Duodenal mucosa (tissue), 2 donors: Measurements from ENCODE around the gene LTB4R.

Experiments
- H3K27ac ChIP-seq: one replicate; pipeline ENCODE4 v1.7.0; 2013; ENCODE audit warnings: low read depth, low read length
- H3K27me3 ChIP-seq, 2 donors: one replicate each; pipeline ENCODE4 v1.7.0; 2013; ENCODE audit warnings: low read length in 2 of 2, control low read depth in 1 of 2; ENCODE audit not compliant: insufficient read depth in 2 of 2, control insufficient read depth in 1 of 2
- H3K36me3 ChIP-seq, 2 donors: one replicate each; pipeline ENCODE4 v1.7.0; 2013; ENCODE audit warnings: low read length in 2 of 2, control low read depth in 1 of 2; ENCODE audit not compliant: insufficient read depth in 2 of 2, control insufficient read depth in 1 of 2
- H3K4me1 ChIP-seq, 2 donors: one replicate each; pipeline ENCODE4 v1.7.0; 2013; ENCODE audit warnings: low read length in 2 of 2, control low read depth in 1 of 2; ENCODE audit not compliant: insufficient read depth in 2 of 2, control insufficient read depth in 1 of 2
- H3K4me3 ChIP-seq, 2 donors: one replicate each; pipeline ENCODE4 v1.7.0; 2013; ENCODE audit warnings: low read length in 2 of 2, low read depth in 1 of 2
- H3K9ac ChIP-seq, 2 donors: one replicate each; pipeline ENCODE4 v1.7.0; 2013; ENCODE audit warnings: low read length in 2 of 2, low read depth in 1 of 2
- H3K9me3 ChIP-seq, 2 donors: one replicate each; pipeline ENCODE4 v1.7.0; 2013; ENCODE audit warnings: low read length in 2 of 2, control low read depth in 1 of 2; ENCODE audit not compliant: control insufficient read depth in 1 of 2

LTB4R gene

GRCh38 chr14:24311837-24312615 is 724 bp downstream of the LTB4R start:
- Histone ChIP-seq H3K27ac (peak overlapping the region; percentile 71), H3K4me1 (peaks cover 63 to 83% of the 10 kb centered on the region in 2 donors), H3K9me3 (no peaks in the 10 kb centered on the region), H3K4me3 (peak overlapping the region; percentile 59 to 69), H3K36me3 (no peaks in the 10 kb centered on the region), H3K27me3 (peaks cover 0 to 5% of the 10 kb centered on the region in 2 donors), H3K9ac (peak overlapping the region; percentile 55 to 61)

GRCh38 chr14:24312736-24313507 is 1.6 kb downstream of the LTB4R start:
- H3K9ac ChIP-seq = no peak overlapping the region
- no peaks in the 10 kb centered on the region for H3K36me3 ChIP-seq
- H3K27ac ChIP-seq = peak overlapping the region; percentile 2
- H3K27me3 ChIP-seq = peaks cover 0 to 8% of the 10 kb centered on the region in 2 donors
- H3K4me1 ChIP-seq = peaks cover 58 to 79% of the 10 kb centered on the region in 2 donors
- no peaks in the 10 kb centered on the region for H3K9me3 ChIP-seq
- peak overlapping the region in 1 of 2 donors; percentile 11 for H3K4me3 ChIP-seq

DNA sequence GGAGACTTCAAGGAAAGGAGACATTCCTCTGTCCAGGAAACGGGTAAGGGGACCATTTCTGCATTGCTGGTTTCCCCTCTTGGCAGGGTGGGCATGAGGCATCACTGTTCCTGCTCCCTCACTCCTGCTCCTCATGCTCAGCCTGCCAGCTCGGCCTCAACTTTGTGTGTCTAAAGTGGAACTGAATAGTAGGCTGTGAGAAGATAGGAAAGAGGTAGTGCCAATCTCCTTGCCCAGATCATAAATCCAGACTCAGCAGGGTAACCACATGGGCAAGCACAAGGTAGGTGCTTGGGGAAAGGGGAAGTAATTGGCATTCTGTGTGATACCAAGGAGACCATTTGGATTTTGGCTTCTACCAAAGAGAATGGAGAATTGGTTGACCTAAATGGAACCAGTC is 2.6 kb downstream of the LTB4R start:
- H3K4me3 ChIP-seq = peak overlapping the region in 1 of 2 donors; percentile 4
- no peaks in the 10 kb centered on the region for H3K9me3 ChIP-seq
- H3K27ac ChIP-seq = no peak overlapping the region
- H3K36me3 ChIP-seq = no peaks in the 10 kb centered on the region
- peaks cover 6 to 11% of the 10 kb centered on the region in 2 donors for H3K27me3 ChIP-seq
- H3K9ac ChIP-seq = no peak overlapping the region
- H3K4me1 ChIP-seq = peaks cover 48 to 69% of the 10 kb centered on the region in 2 donors

DNA sequence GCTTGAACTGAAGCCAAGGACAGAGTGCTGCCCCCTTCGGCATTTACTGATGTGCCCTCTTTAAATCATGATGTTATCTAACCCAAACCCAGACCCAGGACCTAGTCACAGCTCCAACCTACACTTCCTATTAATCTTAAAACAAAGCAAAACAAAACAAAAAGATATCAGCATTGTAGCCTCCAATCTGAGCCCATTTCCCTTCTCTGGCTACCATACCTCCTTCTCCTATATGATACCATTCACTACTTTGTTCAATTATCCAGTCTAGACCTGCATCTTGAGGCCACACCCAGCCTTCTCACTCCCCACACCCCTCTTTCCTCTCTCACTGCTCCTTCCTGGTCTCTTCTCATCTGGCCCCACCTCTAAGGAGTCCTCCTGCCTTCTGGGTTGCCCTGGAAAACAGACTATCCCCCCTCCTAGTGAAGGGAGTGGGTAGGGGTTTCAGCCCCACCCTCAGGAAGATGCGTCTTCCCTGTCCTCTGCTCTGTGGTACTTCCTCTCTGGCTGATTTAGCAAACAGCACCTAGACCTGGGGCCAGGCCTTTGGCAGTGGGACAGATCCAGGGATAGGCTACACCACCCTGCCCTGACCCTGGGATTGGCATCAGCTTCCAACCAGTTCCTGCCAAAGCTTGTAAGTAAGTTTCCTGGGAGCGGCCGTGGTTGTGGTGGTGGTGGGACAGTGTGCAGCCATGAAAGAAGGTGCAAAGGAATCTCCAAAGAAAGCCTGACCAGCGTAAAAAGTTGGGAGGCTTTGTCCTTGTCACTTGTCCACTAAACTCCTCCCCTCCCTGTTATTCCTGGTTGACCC is 3.3 kb downstream of the LTB4R start:
- H3K36me3 ChIP-seq = no peaks in the 10 kb centered on the region
- peaks cover 41 to 62% of the 10 kb centered on the region in 2 donors for H3K4me1 ChIP-seq
- peaks cover 9 to 17% of the 10 kb centered on the region in 2 donors for H3K27me3 ChIP-seq
- no peak overlapping the region for H3K27ac ChIP-seq
- H3K9ac ChIP-seq = peak overlapping the region in 1 of 2 donors; percentile 40
- no peaks in the 10 kb centered on the region for H3K9me3 ChIP-seq
- peak overlapping the region in 1 of 2 donors; percentile 4 for H3K4me3 ChIP-seq

DNA sequence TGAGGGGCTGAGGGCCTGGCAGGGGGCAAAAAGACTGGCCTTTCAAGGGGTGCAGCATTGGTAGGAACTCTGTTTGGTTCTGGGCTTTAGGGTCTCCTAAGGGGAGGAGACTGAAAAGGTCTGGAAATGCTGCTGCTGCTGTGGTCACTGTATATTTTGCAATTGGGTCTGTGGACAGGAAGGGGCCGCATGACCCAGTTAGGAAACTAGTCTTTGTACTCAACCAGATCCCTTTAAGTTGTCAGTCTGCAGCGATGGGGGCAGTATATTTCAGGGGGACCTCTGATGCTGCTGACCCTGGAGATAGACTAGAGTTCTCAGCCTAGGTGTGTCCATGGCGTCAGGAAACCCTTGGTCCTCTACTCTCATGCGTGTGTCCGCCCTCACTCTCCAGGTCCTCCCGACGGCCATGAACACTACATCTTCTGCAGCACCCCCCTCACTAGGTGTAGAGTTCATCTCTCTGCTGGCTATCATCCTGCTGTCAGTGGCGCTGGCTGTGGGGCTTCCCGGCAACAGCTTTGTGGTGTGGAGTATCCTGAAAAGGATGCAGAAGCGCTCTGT is 4.0 kb downstream of the LTB4R start:
- Histone ChIP-seq H3K27ac (peak overlapping the region; percentile 64), H3K4me3 (peak overlapping the region in 1 of 2 donors; percentile 43), H3K9ac (peak overlapping the region; percentile 33 to 40), H3K27me3 (peaks cover 15 to 22% of the 10 kb centered on the region in 2 donors), H3K4me1 (peaks cover 34 to 54% of the 10 kb centered on the region in 2 donors), H3K9me3 (no peaks in the 10 kb centered on the region), H3K36me3 (no peaks in the 10 kb centered on the region)

DNA sequence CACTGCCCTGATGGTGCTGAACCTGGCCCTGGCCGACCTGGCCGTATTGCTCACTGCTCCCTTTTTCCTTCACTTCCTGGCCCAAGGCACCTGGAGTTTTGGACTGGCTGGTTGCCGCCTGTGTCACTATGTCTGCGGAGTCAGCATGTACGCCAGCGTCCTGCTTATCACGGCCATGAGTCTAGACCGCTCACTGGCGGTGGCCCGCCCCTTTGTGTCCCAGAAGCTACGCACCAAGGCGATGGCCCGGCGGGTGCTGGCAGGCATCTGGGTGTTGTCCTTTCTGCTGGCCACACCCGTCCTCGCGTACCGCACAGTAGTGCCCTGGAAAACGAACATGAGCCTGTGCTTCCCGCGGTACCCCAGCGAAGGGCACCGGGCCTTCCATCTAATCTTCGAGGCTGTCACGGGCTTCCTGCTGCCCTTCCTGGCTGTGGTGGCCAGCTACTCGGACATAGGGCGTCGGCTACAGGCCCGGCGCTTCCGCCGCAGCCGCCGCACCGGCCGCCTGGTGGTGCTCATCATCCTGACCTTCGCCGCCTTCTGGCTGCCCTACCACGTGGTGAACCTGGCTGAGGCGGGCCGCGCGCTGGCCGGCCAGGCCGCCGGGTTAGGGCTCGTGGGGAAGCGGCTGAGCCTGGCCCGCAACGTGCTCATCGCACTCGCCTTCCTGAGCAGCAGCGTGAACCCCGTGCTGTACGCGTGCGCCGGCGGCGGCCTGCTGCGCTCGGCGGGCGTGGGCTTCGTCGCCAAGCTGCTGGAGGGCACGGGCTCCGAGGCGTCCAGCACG is 4.7 kb downstream of the LTB4R start:
- Histone ChIP-seq H3K4me3 (peak overlapping the region in 1 of 2 donors; percentile 43), H3K27ac (peak overlapping the region; percentile 64), H3K4me1 (peaks cover 30 to 50% of the 10 kb centered on the region in 2 donors)

DNA sequence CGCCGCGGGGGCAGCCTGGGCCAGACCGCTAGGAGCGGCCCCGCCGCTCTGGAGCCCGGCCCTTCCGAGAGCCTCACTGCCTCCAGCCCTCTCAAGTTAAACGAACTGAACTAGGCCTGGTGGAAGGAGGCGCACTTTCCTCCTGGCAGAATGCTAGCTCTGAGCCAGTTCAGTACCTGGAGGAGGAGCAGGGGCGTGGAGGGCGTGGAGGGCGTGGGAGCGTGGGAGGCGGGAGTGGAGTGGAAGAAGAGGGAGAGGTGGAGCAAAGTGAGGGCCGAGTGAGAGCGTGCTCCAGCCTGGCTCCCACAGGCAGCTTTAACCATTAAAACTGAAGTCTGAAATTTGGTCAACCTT is 5.3 kb downstream of the LTB4R start:
- Histone ChIP-seq H3K9me3 (no peaks in the 10 kb centered on the region), H3K4me1 (peaks cover 28 to 45% of the 10 kb centered on the region in 2 donors), H3K27ac (no peak overlapping the region), H3K36me3 (no peaks in the 10 kb centered on the region), H3K4me3 (no peak overlapping the region), H3K9ac (no peak overlapping the region), H3K27me3 (peaks cover 15 to 24% of the 10 kb centered on the region in 2 donors)

More for the DNA sequence above, 4.7 kb downstream of the LTB4R start:
- H3K27me3 ChIP-seq = peaks cover 15 to 24% of the 10 kb centered on the region in 2 donors
- H3K36me3 ChIP-seq = no peaks in the 10 kb centered on the region
- H3K9me3 ChIP-seq = no peaks in the 10 kb centered on the region
- H3K9ac ChIP-seq = peak overlapping the region; percentile 33 to 40

DNA sequence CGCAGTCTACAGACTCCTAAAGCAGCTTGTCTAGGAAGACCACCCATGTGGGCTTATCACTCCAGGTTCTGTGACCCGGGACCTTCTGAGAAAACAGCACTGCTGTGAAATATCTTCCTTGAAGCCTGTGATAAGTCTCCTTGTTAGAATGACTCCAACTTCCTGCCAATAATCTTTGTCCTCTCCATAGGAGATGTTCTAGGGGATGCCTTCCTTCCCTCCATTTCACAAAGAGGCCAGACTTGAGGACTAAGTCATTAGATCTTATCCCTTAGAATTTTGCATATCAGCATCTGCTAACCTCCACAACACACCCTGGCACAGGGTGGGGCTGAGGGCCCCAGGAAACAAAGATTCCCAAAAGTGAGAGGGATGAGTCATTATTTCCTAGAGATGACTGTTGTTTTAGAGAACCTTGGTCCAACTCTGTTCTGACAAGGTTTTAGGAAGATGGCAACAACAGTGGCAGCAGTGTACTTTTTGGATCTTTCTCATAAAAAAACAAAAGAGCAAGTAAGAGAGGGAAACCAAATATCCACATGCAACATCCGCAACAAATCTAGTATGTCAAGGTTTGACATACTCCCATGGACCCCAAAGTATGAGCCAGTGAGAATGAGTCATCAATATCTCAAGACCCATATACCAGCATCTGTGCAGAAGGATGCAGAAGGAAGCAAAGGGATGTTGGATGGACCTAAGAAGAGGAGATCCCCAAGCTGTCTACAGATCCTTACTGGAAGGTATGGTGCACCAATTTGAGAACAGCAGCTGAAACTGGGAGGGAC is 6.0 kb downstream of the LTB4R start:
- Histone ChIP-seq H3K27ac (no peak overlapping the region), H3K36me3 (no peaks in the 10 kb centered on the region), H3K9ac (no peak overlapping the region), H3K4me3 (no peak overlapping the region), H3K9me3 (no peaks in the 10 kb centered on the region), H3K4me1 (peaks cover 23 to 38% of the 10 kb centered on the region in 2 donors), H3K27me3 (peaks cover 15 to 24% of the 10 kb centered on the region in 2 donors)
